ENCODE results near the gene TPTE2.
"Not testable (repeated sequence)": the region's sequence is repeated elsewhere in the genome, so short reads cannot be mapped to it uniquely, and the experiment has no call there.

Gene TPTE2

DNA sequence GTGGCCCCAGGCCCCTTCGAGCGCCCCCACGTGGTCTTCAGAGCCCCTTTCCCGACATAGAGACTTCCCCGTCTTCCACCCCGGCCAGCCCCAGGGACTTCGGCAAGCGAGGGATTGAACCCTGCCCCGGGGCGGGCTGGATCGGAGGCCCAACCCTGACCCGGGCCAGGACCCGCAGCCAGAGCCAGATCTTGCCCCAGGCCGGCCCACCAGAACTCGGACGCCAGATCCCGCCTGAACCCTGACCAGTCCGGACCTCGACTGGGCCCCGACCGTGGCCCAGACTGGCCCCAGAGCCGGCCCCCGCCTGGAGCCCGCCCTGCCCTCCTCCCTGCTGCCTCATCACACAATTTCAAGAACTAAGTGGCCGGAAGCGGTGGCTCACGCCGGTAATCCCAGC, 253 bp upstream of the TPTE2 start:
- DNase-seq = no peak

DNA sequence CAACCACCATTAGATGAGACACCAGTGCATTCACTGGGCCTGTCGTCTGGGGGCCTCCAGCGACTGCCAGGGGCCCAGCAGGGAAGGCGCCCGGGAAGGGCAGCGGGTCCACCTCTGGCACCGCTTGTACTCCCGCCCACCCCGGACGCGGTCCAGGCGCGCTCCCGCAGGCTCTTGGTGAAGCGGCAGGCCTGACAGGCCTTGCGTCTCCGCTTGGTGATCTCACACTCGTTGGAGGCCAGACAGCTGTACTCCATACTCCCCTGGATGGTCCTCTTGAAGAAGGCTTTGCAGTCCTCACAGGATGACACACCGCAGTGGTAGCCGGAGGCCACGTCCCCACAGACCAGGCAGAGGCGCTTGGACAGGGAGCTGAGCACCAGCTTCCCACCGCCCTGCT, 660 bp downstream of the TPTE2 start:
- not testable (repeated sequence) for DNase-seq

DNA sequence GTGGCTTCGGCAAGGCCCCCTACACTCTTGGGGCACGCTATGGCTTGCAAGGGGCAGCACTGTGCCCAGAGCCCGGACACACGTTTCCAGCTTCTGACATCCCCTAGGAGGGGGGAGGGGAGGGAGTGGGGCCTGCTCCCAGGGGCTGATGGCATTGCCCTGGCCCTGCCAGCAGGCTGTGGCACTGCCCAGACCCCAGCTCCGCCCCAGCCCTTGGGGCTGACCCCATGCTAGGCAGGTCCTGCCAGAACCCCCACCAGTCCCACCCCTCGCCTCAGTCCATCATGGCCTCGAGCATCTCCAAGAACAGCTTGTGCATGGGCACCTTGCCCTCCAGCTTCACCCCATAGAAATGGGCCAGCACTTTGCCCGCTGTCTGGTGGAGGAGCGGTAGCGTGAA, 1.6 kb downstream of the TPTE2 start:
- DNase-seq = not testable (repeated sequence)

DNA sequence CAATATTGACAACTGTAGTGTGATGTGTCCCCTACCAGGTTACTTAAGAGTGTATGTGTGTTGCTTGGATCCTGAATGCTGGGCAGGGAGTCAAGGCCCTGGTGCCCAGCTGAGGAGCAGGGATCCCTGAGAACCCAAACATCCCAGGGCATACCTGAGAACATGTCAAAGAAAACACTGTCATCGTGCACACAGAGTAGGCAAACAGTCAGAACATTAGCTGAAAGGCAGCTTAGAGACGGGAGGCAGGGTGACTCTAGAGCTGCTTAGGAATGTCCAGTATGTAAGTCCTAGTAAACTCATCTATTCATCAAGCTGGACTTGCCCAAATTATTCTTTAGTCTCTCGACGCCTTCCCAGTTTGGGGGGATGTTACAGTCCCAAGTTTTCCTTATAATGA, 4.0 kb downstream of the TPTE2 start:
- not testable (repeated sequence) for DNase-seq

- DNase-seq = not testable (repeated sequence)
Measured at GRCh38 chr13:19549245-19549644, 12.1 kb downstream of the TPTE2 start.

DNA sequence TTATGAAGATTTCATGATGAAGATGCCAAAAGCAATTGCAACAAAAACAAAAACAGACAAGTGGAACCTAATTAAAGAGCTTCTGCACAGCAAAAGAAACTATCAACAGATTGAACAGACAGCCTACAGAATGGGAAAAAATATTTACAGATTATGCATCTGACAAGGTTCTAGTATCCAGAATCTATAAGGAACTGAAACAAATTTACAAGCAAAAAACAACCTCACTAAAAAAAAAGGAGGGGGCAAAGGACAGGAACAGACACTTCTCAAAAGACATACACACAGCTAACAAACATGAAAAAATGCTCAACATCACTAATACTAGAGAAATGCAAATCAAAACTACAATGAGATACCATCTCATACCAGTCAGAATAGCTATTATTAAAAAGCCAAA, 35.7 kb downstream of the TPTE2 start:
- DNase-seq = not testable (repeated sequence)

DNA sequence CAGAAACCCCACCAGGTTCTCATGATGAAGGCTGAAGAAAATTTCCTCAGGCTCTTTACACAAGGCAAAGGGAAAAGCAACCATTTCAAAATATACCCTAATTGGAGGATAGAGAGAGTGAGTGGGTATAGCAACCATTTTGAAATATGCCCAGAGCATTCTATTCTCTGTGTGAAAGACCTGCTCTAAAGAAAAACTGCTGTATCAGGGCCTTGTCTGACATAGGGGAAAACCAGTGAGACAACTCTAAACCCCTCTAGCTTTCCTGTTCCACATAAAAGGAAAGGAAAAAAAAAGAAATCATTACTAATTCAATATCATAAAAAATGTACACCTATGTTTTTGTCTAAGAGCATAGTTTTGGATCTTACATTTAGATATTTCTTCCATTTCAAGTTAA, 42.3 kb downstream of the TPTE2 start:
- no peak for DNase-seq

DNA sequence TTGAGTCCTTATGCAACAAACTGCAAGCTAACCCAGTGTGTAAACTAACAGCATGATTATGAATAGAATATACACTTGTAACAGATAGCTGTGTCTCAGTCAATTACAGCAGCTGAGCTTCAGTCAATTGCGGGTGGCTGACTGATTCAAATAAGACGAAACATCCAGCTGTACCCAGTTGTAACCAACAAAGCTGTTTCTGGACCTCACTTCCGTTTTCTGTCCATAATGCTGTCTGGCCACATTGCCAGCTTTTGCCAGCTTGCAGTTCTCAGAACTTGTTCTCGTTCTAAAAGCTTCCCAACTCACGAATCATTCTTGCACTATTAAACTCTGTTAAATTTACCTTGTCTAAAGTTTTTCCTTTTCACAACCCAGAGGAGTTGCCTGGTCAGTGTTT, 53.7 kb downstream of the TPTE2 start:
- DNase-seq = not testable (repeated sequence)

- DNase-seq = not testable (repeated sequence)
Measured at GRCh38 chr13:19460126-19460525, 101.2 kb downstream of the TPTE2 start.

- DNase-seq = peak; percentile 34
Measured at GRCh38 chr13:19439056-19439686, 122.2 kb downstream of the TPTE2 start.

- not testable (repeated sequence) for DNase-seq
Measured at GRCh38 chr13:19437780-19438179, 123.6 kb downstream of the TPTE2 start.

- DNase-seq = not testable (repeated sequence)
Measured at GRCh38 chr13:19422236-19422635, 139.1 kb downstream of the TPTE2 start.

DNA sequence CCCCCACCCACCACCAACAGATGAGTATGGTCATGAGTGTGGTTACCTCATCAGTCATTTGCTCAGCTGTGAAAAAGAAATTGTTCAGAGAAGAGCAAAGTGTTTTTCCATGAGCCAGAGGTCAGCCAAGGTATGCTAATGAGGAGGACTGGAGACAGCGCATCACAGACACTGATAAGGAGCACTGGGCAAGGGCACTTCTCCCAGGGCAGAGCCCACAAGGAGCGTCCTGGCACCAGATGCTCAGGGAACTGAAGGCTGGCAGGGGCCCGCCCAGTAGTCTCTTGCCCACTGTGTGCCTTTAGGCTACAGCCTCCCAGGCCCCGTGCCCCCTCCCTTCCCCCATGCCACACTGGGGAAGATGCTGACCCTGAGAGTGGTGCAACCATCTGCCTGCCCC, 148.8 kb downstream of the TPTE2 start:
- DNase-seq = not testable (repeated sequence)

GRCh38 chr13:19382746-19383511, 178.4 kb downstream of the TPTE2 start:
- DNase-seq = not testable (repeated sequence)

DNA sequence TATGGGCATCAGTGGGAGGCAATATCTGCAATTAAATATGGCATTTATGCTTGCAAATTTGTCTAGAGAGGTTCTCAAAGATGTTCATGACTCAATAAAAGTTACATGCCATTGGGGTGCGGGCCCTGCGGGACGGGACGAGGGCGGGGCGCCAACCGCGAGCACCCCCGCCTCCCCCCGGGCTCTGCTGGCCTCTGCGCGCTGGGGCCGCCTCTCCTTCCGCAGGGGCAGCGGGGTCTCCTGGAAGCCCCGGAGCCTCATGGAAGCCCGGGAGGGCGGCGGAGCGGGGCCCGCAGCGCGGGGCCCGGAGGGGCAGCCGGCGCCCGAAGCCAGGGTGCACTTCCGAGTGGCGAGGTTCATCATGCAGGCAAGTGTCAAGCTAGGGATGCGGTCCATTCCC, 179.2 kb downstream of the TPTE2 start:
- no peak for DNase-seq

Measured in NCI-H69 (cell line).